AG04449 (cell line): Measurements from ENCODE around the gene ZBED1.

Experiments used
- CTCF ChIA-PET: fragments of 350-600 bp; formaldehyde crosslinking; extraction: SDS; loops from one replicate; lab custom pipeline; 2021; ENCODE audit warnings: antibody characterized with exemption; lab: Yijun Ruan, JAX
- POLR2A ChIA-PET: fragments of 400-600, 350-600 bp; formaldehyde crosslinking; extraction: SDS; loops from one replicate; lab custom pipeline; 2020; ENCODE audit warnings: antibody characterized with exemption, inconsistent platforms; lab: Yijun Ruan, JAX
- DNase-seq: peaks from one replicate; pipeline ENCODE4 v3.0.0-alpha.2; 2010; ENCODE audit warnings: low read depth, low spot score
- H3K4me3 ChIP-seq: 2 replicates; pipeline ENCODE4 v1.5.1; 2011; ENCODE audit warnings: low read depth, mild to moderate bottlenecking, control low read depth, low read length
- TF ChIP-seq, protein P1 (sequence below): IDR thresholded peaks from one replicate; pipeline ENCODE4 v1.5.1; 2011; ENCODE audit warnings: mild to moderate bottlenecking, moderate library complexity, low read length, control low read depth, inconsistent platforms; ENCODE audit not compliant: insufficient read depth; ENCODE audit errors: missing control alignments

The ZBED1 gene

GRCh38 chrX:2452799-2453198 lies 48.0 kb downstream of the ZBED1 start:
- POLR2A ChIA-PET: no interaction called here
- TF ChIP-seq, protein P1, sequence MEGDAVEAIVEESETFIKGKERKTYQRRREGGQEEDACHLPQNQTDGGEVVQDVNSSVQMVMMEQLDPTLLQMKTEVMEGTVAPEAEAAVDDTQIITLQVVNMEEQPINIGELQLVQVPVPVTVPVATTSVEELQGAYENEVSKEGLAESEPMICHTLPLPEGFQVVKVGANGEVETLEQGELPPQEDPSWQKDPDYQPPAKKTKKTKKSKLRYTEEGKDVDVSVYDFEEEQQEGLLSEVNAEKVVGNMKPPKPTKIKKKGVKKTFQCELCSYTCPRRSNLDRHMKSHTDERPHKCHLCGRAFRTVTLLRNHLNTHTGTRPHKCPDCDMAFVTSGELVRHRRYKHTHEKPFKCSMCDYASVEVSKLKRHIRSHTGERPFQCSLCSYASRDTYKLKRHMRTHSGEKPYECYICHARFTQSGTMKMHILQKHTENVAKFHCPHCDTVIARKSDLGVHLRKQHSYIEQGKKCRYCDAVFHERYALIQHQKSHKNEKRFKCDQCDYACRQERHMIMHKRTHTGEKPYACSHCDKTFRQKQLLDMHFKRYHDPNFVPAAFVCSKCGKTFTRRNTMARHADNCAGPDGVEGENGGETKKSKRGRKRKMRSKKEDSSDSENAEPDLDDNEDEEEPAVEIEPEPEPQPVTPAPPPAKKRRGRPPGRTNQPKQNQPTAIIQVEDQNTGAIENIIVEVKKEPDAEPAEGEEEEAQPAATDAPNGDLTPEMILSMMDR: no peak
- CTCF ChIA-PET: no interaction called here
- no peak for DNase-seq
- no peak overlapping the region for H3K4me3 ChIP-seq

- POLR2A ChIA-PET: no interaction called here
- CTCF ChIA-PET: no interaction called here
- TF ChIP-seq, protein P1: no peak
- no peak overlapping the region for H3K4me3 ChIP-seq
- DNase-seq: no peak
These were observed 48.4 kb downstream of the ZBED1 start for GRCh38 chrX:2452317-2452784.

- H3K4me3 ChIP-seq: no peak overlapping the region
- ChIA-PET POLR2A (no interaction called here), CTCF (no interaction called here)
- TF ChIP-seq, protein P1: no peak
- DNase-seq: peak; percentile 12
These were observed 49.1 kb downstream of the ZBED1 start for GRCh38 chrX:2451501-2452316.

- ChIA-PET POLR2A (no interaction called here), CTCF (no interaction called here)
- no peak for DNase-seq
- H3K4me3 ChIP-seq: no peak overlapping the region
- TF ChIP-seq, protein P1: no peak
These were observed 50.1 kb downstream of the ZBED1 start for GRCh38 chrX:2450681-2451080.

DNA sequence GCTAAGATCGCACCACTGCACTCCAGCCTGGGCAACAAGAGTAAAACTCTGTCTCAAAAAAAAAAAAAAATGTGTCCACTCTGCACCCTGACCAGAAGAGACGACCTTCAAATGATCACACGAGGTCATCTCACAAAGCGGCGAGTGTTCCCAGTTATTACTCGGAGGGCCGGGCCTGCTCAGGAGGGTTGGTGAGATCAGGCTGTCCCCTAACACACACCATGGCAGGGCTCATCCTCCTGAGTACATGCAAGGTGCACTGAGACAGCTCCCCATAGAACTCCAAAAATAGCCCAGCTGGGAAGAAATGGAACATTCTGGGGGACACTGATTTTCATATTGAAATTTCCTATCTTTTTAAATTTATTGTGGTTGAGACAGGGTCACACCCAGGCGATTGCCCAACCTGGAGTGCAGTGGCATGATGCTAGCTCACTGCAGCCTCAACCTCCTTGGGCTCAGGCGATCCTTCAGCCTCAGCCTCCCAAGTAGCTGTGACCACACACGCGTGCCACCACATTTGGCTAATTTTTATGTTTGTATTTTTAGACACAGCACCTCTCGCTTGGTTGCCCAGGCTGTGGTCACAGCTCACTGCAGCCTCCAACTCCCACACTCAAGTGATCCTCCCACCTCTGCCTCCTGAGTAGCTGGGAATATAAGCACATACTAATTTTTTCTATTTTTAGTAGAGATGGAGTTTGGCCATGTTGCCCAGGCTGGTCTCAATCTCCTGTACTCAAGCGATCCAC lies 51.5 kb downstream of the ZBED1 start:
- H3K4me3 ChIP-seq: no peak overlapping the region
- no peak for DNase-seq
- ChIA-PET CTCF (no interaction called here), POLR2A (no interaction called here)
- TF ChIP-seq, protein P1: no peak

DNA sequence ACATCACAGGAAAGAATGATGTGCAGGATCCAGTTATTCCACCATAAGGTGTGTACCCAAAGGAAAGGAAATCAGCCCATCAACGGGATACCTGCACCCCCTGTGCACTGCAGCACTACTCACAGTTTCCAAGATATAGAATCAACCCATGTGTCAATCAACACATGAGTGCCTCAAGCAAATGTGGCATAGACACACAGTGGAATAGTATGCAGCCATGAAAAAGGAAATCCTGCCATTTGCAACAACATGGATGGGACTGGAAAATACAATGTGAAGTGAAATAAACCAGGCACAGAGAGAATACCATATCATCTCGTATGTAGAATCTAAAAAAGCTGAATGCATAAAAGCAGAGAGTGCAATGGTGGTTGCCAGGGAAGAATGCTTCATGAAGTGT lies 53.3 kb downstream of the ZBED1 start:
- POLR2A ChIA-PET: no interaction called here
- CTCF ChIA-PET: no interaction called here
- DNase-seq: no peak
- TF ChIP-seq, protein P1: no peak
- H3K4me3 ChIP-seq: no peak overlapping the region
